ENCODE results near the gene CR1. TPM values are rescaled to one million over a fixed set of nuclear protein-coding genes. Genes with fewer than 3 reads are reported as not detected.
A peak's percentile ranks its signal among the peaks of the same experiment; 100 is the strongest.

CR1 gene
- total and polyA plus RNA-seq, 2 of the 8 experiments (the other 6 are each of a cell fraction or from before 2014, with no cell fraction given), result 0.15 to 0.22 TPM

- Histone ChIP-seq H2BK12ac (ENCODE audit: low read depth, low read length) (no peak overlapping the region), H2BK15ac (ENCODE audit: low read length) (no peak overlapping the region), H2BK5ac (ENCODE audit: low read depth, low read length) (no peak overlapping the region), H3K27me3 (replicated peaks in 1 of 4; ENCODE audit: control insufficient read depth in 3 of 4, extremely low read depth in 1 of 4, insufficient read depth in 3 of 4, low read length in 3 of 4) (no peaks in the 10 kb centered on the region), H4K8ac (ENCODE audit: extremely low read depth, insufficient read depth, low read length) (no peak overlapping the region), H2AK5ac (ENCODE audit: low read depth, low read length) (no peak overlapping the region), H3K79me2 (ENCODE audit: control insufficient read depth in 1 of 2, insufficient read depth in 2 of 2, low read length in 2 of 2) (no peaks in the 10 kb centered on the region), H3K9ac (replicated peaks in 1 of 4; ENCODE audit: extremely low read depth in 1 of 4, low read depth in 3 of 4, low read length in 3 of 4) (no peak overlapping the region), H3K14ac (ENCODE audit: insufficient read length) (no peak overlapping the region), H2AFZ (ENCODE audit: low read length) (peak overlapping the region; percentile 83), H4K5ac (ENCODE audit: insufficient read length, low read depth, low read length) (no peak overlapping the region), H3K9me3 (ENCODE audit: insufficient read depth in 2 of 2, low read depth in 1 of 2, low read length in 1 of 2) (no peaks in the 10 kb centered on the region), H3K4ac (replicated peaks; ENCODE audit: insufficient read length, low read depth, low read length) (no peak overlapping the region), H4K91ac (replicated peaks; ENCODE audit: insufficient read length, low read length) (peak overlapping the region; percentile 31), H3K4me3 (ENCODE audit: extremely low read depth in 1 of 4, insufficient read depth in 2 of 4, low read depth in 3 of 4, low read length in 4 of 4) (no peak overlapping the region), H3K23me2 (ENCODE audit: low read depth, low read length) (no peaks in the 10 kb centered on the region), H3K23ac (ENCODE audit: insufficient read length) (no peak overlapping the region), H3K18ac (ENCODE audit: extremely low read depth, low read length) (no peak overlapping the region), H3K27ac (ENCODE audit: low read depth, low read length) (no peak overlapping the region), H2BK20ac (ENCODE audit: low read length) (no peak overlapping the region), H3K4me2 (ENCODE audit: insufficient read depth in 1 of 2, low read depth in 2 of 2, low read length in 2 of 2) (no peak overlapping the region), H3K4me1 (replicated peaks in 1 of 4; ENCODE audit: control insufficient read depth in 3 of 4, insufficient read depth in 4 of 4, low read length in 3 of 4) (peaks cover 0 to 7% (median 3%) of the 10 kb centered on the region in 4 experiments; a peak in 1 of 7 replicates), H4K20me1 (replicated peaks in 1 of 2; ENCODE audit: control insufficient read depth in 1 of 2, insufficient read depth in 2 of 2, low read length in 2 of 2) (no peaks in the 10 kb centered on the region), H3K56ac (replicated peaks; ENCODE audit: insufficient read length, low read depth, low read length) (no peak overlapping the region), H3K79me1 (ENCODE audit: low read depth, low read length) (no peaks in the 10 kb centered on the region), H3K36me3 (ENCODE audit: control insufficient read depth in 2 of 4, insufficient read depth in 4 of 4, low read length in 3 of 4) (no peaks in the 10 kb centered on the region), H2BK120ac (replicated peaks; ENCODE audit: low read depth, low read length) (no peak overlapping the region)
- TF ChIP-seq KDM4A (IDR thresholded peaks at IDR 0.05; ENCODE audit: low read depth, low read length, severe bottlenecking), result no peak
- TF ChIP-seq CREB1 (IDR thresholded peaks at IDR 0.05), result 0 out of 2 replicates have a peak, but pooled peaks have one; percentile 37
- TF ChIP-seq SP4 (IDR thresholded peaks at IDR 0.05; ENCODE audit: low read length), result no peak
- peak; percentile 42 to 58 for TF ChIP-seq RAD21 (IDR thresholded peaks at IDR 0.05 in 1 of 2, conservative IDR thresholded peaks at IDR 0.05 in 1 of 2; ENCODE audit: low read depth in 2 of 2, low read length in 2 of 2)
- TF ChIP-seq CTCF (IDR thresholded peaks at IDR 0.05; ENCODE audit: control extremely low read depth in 1 of 3, insufficient read depth in 1 of 3, low read depth in 1 of 3, low read length in 3 of 3), result peak in 2 of 3 experiments; percentile 53 to 80; a peak in 3 of 4 replicates
- no peak for TF ChIP-seq JUND (IDR thresholded peaks at IDR 0.05; ENCODE audit: low read length)
- TF ChIP-seq CEBPB (IDR thresholded peaks at IDR 0.05; ENCODE audit: low read depth, low read length), result no peak
- TF ChIP-seq YY1 (IDR thresholded peaks at IDR 0.05; ENCODE audit: low read depth, low read length), result no peak
- TF ChIP-seq MAFK (IDR thresholded peaks at IDR 0.05; ENCODE audit: low read depth, low read length), result no peak
- ChIA-PET POLR2A (ENCODE audit: partially characterized antibody) (interaction anchor here (1.6 kb wide), 1 partner anchor 14 kb away, joined by 7 read pairs; no protein-coding TSS in a partner anchor), CTCF (ENCODE audit: partially characterized antibody) (interaction anchor here (0.8 to 4.4 kb wide), 28 partner anchors 11 to 1536 kb away, joined by 3 to 77 read pairs (median 6); partner anchors contain the start of genes CD55 and CR2)
- 60% methylated on average over 7 of the region's 7 CpGs; no CpG with 5 or more reads in 1 of the 2 experiments for WGBS, 2 experiments (ENCODE audit: extremely low coverage in 1 of 2, insufficient coverage in 1 of 2, insufficient read length in 1 of 2, insufficient replicate concordance in 2 of 2, low coverage in 1 of 2, low lambda C conversion rate in 2 of 2, missing lambda C conversion rate in 1 of 2)
- DNase-seq (ENCODE audit: low read depth in 1 of 2, low spot score in 2 of 2), result no peak
- FAIRE-seq, result peak; percentile 39
Measured at GRCh38 chr1:207619871-207620542, 124.0 kb downstream of the CR1 start.
